ENCODE measurements around the gene PLIN5.

The PLIN5 gene

GRCh38 chr19:4553775-4554174 is 18.8 kb upstream of the PLIN5 start:
- TF ChIP-seq, protein P1, sequence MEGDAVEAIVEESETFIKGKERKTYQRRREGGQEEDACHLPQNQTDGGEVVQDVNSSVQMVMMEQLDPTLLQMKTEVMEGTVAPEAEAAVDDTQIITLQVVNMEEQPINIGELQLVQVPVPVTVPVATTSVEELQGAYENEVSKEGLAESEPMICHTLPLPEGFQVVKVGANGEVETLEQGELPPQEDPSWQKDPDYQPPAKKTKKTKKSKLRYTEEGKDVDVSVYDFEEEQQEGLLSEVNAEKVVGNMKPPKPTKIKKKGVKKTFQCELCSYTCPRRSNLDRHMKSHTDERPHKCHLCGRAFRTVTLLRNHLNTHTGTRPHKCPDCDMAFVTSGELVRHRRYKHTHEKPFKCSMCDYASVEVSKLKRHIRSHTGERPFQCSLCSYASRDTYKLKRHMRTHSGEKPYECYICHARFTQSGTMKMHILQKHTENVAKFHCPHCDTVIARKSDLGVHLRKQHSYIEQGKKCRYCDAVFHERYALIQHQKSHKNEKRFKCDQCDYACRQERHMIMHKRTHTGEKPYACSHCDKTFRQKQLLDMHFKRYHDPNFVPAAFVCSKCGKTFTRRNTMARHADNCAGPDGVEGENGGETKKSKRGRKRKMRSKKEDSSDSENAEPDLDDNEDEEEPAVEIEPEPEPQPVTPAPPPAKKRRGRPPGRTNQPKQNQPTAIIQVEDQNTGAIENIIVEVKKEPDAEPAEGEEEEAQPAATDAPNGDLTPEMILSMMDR (conservative IDR thresholded peaks at IDR 0.05; ENCODE audit: low read depth, low read length): no peak
- DNase-seq (ENCODE audit: low read depth): no peak
- no peak overlapping the region for H3K4me3 ChIP-seq (ENCODE audit: low read length)

- no peak overlapping the region for H3K4me3 ChIP-seq (ENCODE audit: low read length)
- no peak for DNase-seq (ENCODE audit: low read depth)
- TF ChIP-seq, protein P1 (conservative IDR thresholded peaks at IDR 0.05; ENCODE audit: low read depth, low read length): no peak
Observed at GRCh38 chr19:4553092-4553695, 18.2 kb upstream of the PLIN5 start.

- TF ChIP-seq, protein P1 (conservative IDR thresholded peaks at IDR 0.05; ENCODE audit: low read depth, low read length): no peak
- H3K4me3 ChIP-seq (ENCODE audit: low read length): no peak overlapping the region
- no peak for DNase-seq (ENCODE audit: low read depth)
Observed at GRCh38 chr19:4552525-4552819, 17.4 kb upstream of the PLIN5 start.

- TF ChIP-seq, protein P1 (conservative IDR thresholded peaks at IDR 0.05; ENCODE audit: low read depth, low read length): no peak
Observed at GRCh38 chr19:4550479-4551050, 15.5 kb upstream of the PLIN5 start.

GRCh38 chr19:4550018-4550417 is 15.0 kb upstream of the PLIN5 start:
- H3K4me3 ChIP-seq (ENCODE audit: low read length): no peak overlapping the region
- TF ChIP-seq, protein P1 (conservative IDR thresholded peaks at IDR 0.05; ENCODE audit: low read depth, low read length): no peak
- no peak for DNase-seq (ENCODE audit: low read depth)

More at GRCh38 chr19:4550479-4551050, 15.5 kb upstream of the PLIN5 start:
- no peak overlapping the region for H3K4me3 ChIP-seq (ENCODE audit: low read length)
- DNase-seq (ENCODE audit: low read depth): no peak

DNA sequence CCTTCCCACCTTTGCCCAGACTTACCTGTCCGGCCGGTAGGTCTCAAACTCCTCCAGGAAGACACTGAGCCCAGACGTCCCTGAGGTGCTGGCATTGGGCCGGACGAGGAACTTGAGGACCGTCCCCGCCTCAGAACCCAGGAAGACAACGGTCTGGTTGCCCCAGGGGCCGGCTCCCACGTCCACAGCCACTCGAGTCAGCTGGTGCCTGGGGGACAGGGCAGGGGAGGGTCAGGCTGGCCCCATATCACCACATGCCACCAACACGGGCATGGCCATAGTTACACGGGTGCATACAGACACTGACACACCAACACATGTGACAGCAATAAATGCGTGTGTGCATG is 13.2 kb upstream of the PLIN5 start:
- no peak overlapping the region for H3K4me3 ChIP-seq (ENCODE audit: low read length)
- no peak for DNase-seq (ENCODE audit: low read depth)
- TF ChIP-seq, protein P1 (conservative IDR thresholded peaks at IDR 0.05; ENCODE audit: low read depth, low read length): no peak

Measured in retinal pigment epithelial cell (primary cell).